HL-60/S4 treated with phorbol 12-myristate 13-acetate at 8.2 ng/mL for 4 days and 3 days (cell line): ENCODE data around the gene ERLEC1.
"Not testable (repeated sequence)": the region's sequence is repeated elsewhere in the genome, so short reads cannot be mapped to it uniquely, and the experiment has no call there.

Source experiments
- in situ Hi-C: fragments of 300-500 bp; cut with MboI; formaldehyde crosslinking; loops from 2 replicates; pipeline ENCODE4 v1.15.0; 2022; ENCODE audit warnings: low sequenced_read_pairs

The ERLEC1 gene, protein sequence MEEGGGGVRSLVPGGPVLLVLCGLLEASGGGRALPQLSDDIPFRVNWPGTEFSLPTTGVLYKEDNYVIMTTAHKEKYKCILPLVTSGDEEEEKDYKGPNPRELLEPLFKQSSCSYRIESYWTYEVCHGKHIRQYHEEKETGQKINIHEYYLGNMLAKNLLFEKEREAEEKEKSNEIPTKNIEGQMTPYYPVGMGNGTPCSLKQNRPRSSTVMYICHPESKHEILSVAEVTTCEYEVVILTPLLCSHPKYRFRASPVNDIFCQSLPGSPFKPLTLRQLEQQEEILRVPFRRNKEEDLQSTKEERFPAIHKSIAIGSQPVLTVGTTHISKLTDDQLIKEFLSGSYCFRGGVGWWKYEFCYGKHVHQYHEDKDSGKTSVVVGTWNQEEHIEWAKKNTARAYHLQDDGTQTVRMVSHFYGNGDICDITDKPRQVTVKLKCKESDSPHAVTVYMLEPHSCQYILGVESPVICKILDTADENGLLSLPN

DNA sequence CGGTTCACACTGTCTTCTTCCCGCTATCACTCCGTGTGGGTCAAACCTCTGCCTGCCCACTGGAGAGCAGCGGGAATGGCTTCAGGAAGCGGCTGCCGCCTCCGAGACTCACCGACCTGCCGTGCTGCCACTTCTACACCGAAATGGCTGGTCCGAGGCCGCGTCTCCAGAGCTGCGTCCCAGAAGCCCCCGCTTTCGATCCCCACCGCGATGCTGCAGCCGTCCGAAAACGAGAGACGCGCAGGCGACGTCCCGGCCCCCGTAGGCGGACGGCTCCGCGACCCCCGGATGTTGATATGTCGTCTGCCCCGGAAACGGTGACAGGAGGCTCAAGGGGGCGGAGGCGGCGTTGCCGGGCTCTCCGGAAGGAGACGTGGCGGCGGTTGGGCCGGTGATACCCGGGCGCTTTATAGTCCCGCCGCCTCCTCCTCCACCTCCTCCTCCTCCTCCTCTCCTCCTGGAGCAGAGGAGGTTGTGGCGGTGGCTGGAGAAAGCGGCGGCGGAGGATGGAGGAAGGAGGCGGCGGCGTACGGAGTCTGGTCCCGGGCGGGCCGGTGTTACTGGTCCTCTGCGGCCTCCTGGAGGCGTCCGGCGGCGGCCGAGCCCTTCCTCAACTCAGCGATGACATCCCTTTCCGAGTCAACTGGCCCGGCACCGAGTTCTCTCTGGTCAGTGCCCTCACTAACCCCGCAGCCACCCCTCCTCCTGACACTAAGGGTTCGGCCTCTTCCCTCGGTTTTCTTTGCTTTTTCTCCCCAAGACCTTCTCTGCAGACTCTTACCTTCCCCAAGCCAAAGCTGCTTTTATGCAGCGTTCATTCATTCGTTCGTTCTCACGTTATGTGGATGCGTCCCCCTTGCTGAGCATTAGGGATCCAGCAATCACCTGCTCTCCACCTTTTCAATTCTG is at the start of gene ERLEC1, which contains the start of gene ASB3:
ERLEC1 (plus strand) TSS at position 340 of the 909 bp plus-strand sequence; CDS start at position 507, 167 bp downstream.
ASB3 (minus strand) TSS at position 249 of the 909 bp plus-strand sequence. CDS start 21,381 bp downstream, outside the sequence.
- in situ Hi-C loops, result no loop called here

DNA sequence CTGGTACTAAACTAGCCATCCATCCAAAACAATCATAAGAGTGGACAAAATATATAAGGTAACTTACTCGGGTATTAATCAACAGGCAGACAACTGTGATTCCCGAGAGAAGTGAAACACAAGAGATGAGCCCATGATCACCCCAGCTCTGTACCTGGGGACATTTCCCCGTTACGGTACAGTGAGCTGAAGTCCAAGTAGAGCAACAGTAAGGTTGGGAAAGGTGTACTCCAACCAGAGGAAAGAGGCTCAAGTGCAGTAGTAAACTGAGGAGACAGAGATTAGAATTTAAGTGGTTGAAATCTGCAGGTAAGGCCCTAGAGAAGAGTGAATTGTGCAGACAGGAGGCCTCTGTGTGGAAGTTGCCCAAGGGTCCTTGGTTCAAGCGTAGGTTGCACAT is 49.8 kb upstream of the ERLEC1 start:
- in situ Hi-C loops, result no loop called here

DNA sequence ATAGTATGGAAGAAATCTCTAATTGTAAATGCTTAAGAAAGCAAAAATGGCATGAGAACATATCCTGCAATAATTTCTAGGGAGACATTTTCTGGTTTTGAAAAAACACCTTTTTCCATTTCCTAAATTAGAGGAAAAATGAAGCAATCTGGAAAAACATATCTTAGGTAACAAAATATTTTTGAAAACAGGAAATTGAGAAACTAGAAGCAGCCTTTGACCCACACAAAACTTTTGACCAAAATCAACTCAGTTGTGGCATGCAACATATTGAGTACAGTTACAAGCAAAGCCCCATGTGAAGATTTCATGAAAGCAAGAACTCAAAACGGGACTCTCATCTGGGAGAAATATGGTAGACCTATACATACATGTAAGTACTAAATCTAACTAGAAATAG is 47.8 kb upstream of the ERLEC1 start:
- in situ Hi-C loops, result no loop called here

DNA sequence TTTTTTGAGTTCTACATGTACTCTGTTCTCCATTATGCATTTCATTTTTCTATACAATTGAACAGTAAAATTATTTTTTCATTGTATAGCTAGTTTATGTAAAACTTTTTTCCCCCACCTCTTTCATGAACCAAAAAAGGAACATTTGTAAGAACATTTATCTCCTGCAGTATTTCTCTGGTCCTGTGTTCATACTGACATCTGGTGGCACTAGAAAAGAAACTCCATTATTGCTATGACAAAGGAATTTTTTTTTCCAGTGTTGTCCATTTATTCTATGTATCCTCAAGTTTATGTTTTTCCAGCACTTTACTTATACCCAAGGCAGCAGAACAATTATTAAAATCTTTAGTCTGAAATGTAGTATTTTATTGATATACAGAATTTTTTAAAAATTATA is 46.7 kb upstream of the ERLEC1 start:
- in situ Hi-C loops, result no loop called here

DNA sequence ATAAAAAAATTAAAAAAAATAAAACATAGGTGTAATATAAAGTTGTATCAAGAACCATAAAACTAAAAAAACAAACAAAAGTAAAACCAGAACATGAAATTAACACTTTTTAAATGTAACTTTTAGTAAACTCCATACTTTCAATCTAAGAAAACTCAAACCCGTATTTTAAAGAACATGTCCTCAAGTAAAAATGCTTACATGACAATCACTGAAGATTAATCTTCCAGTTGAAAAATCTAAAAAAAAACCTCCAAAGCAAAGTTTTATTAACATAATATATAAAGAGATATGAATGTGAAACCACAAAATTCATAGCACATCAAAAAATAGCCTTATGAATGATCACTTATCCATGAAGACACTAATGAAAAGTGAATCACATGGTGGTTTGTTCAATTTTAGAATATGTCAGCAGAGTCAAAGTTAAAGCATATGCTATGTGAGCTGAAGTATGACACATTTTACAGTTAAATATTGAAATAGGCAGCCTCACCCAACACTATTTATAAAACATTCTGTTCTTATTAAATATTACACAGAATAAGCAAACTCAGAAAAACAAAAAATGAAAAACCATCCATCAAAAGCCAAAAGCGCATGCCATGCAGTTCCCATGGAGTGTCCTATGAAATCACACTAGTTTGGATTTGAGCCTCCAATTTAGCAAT is 42.3 kb upstream of the ERLEC1 start:
- in situ Hi-C loops, result no loop called here

DNA sequence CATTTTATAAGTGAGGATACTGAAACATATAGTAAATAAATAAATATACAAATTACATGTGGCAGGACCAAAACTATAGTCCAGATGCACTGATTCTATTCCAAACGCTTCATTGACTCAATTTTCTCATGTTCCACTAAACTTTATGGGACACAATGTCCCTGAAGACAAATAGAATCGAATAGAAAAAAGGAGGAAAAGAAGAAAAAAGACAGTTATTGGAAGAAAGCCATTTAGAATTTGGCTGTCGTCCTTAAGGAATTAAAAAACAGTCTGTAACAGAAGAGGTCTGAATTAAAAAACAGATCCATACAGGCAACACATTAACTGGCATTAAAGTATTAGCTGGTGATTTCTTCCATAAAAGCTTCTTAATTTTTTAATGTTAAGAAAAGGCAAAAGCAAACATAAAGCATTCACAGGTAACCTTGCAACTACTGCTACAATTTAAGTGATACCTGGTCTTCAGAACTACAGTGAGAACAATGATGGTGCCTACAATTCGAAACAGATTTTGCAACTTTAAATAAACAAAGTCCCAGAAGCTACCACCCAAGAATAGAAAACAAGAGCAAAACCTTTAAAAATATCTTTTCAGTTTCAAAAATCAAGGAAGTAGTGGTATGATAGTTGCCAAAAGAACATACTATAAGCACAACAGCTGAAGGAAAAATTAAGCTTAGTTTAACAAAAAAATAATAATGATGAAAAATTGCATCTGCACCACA is 36.6 kb upstream of the ERLEC1 start:
- in situ Hi-C loops, result no loop called here

DNA sequence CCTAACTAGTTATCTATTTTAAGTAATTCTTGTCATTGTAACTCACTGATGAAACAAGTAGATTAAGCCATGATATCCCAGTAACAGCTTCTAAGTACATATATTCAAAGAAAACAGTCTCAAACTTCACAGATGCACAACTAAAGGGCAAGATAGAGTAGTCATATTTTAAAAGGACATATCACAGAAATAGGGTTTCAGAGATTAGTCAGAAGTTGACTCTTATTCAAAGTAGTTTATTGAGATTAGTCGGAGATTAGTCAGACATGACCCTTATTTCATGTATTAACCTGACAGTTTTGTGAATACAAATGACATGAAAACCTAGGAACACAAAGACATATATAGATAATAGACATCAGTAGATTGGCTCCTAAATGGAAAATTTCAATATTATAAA is 35.1 kb upstream of the ERLEC1 start:
- in situ Hi-C loops, result no loop called here

DNA sequence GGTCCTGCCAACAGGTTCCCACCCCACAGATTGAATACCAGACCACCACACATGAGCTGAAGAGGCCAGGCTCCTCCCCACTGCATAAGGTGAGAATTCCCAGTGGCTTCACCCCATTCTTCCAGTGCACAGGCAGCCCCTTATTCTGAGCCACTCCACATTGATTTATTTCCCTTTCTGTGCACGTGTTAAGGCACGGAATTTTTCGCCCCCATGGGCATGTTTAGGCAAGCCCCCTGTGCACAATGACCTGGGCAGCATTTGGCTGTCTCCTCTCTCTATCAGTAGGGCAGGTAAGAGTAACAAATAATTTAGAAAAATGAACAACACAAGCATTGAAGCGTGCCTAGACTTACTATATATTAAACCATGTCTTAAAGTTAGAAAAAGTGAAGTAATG is 34.5 kb upstream of the ERLEC1 start:
- in situ Hi-C loops, result no loop called here

DNA sequence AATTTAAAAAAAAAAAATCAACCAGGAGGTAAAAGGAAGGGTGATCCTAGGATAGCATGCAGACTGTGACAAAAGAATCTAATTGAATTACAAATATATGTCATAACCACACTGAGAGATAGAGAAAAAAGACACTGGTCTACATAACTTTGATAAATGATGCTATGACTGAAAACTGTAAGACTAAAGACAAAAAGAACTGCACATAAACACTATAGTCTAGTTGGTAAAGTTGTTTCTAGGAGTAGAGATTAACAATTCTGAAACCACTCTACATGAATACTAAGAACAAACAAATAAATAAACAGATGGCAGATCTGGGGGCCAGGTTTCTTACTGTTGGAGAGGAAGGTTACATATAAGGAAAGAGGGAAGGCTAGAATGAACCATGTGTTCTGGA is 33.8 kb upstream of the ERLEC1 start:
- in situ Hi-C loops, result no loop called here

DNA sequence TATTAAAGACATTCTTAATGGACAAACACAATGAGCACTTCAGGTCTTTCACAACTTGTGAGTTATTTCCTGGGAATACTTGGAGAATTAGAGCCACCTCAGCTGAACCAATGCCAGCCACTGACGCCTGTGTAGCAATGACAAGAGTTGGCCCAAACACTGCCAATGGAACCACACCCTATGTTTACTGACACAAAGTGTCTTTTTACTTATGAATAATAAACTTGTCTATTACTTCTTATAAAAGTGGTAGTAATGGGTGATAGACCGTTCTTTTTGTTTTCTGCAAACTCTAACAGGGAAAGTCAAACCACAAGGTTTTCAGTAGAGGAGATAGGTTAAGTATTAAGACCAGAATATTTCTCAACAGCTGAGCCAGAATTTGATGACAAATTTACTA is 31.7 kb upstream of the ERLEC1 start:
- in situ Hi-C loops, result no loop called here

DNA sequence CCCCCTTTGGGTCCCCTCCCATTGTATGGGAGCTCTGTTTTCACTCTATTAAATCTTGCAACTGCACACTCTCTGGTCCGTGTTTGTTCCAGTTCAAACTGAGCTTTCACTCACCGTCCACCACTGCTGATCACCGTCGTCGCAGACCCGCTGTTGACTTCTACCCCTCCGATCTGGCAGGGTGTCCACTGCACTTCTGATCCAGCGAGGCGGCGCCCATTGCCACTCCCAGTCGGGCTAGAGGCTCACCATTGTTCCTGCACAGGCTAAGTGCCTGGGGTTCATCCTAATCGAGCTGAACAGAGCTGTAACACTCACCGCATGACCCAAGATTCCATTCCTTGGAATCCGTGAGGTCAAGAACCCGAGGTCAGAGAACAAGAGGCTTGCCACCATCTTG is 30.2 kb upstream of the ERLEC1 start:
- in situ Hi-C loops, result no loop called here

DNA sequence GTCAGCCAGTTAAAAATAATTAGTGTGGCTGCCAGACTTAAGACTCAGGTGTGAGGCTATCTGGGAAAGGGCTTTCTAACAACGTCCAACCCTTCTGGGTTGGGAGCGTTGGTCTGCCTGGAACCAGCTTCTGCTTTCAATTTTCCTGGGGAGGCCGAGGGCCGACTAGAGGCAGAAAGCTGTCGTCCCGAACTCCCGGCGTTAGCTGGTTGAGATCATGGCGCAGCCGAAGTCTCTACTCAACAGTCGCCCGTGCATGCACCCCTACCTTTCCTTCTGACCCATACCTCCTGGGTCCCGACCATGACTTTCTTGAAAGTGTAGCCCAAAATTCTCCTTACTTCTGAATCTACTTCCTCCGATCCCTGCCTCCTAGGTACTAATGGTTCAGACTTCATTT is 29.6 kb upstream of the ERLEC1 start:
- in situ Hi-C loops, result not testable (repeated sequence)

DNA sequence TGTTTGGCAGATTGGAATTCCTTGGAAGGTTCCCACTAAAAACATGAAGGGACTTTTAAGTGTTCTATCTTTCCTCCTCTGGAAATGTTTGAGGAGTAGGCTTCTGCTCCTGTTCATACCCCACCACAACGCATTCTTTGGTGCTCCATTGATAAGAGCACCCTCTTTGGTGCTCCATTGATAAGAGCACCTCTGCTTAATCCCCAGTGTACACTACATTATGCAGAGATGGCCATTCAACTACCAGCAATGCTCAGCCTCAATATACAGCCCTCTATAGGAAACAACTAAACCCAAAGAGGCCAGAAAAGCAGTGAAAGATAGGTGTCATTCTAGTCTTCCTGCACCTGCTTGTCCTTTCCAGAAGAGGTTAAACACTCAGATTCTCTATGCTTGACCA is 21.1 kb upstream of the ERLEC1 start:
- in situ Hi-C loops, result no loop called here

DNA sequence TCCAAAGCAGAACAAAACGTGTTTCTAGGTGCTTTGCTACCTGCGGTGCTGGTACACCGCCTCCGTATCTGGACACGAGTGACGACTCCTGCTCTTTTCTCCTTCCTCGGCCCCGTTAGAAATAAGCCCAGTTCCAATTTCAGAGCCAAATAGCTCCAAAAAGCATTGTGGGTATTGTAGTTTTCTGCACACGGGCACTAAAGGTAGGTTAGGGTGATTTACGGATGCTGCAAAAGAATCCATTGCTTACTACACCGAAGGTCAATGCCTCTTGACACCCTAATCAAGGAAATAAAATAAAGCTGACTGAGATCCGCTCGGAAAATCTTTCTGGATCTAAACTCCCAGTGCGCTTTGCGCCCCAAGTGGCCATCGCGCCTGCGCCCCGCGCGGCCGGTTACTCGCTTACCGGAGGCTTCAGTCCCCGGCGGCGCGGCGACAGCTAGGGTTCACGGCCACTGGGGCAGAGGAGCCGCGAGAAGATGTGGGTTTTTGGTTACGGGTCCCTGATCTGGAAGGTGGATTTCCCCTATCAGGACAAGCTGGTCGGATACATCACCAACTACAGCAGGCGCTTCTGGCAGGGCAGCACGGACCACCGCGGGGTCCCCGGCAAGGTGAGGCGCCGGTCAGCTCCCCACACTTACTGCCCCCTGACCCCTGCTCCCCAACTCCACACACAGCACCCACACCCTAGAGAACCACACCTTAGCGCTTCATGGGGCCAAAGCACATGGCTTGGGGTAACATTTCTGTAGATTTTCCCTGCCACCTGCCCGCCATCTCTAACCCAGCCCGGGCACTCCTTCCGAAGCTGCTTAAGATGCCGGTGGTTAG is 19.2 kb upstream of the ERLEC1 start, which contains the start of gene CHAC2:
CHAC2 (plus strand) TSS at position 400 of the 837 bp plus-strand sequence; CDS start at position 483, 83 bp downstream.
- in situ Hi-C loops, result no loop called here

DNA sequence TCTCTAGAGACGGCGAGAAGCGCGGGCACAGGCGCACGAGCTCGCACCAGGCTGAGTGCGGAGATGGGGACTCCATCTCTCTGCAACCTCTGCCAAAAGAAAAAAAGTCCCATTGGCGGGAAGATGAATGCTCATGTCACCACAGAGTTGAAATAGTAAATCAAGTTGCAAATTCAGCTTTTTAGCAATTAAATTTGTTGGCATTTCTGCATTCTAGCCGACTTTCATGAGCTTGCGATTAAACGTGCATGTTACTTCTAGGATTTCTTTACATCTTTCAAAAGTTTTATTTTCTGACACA is 18.7 kb upstream of the ERLEC1 start:
- in situ Hi-C loops, result no loop called here

DNA sequence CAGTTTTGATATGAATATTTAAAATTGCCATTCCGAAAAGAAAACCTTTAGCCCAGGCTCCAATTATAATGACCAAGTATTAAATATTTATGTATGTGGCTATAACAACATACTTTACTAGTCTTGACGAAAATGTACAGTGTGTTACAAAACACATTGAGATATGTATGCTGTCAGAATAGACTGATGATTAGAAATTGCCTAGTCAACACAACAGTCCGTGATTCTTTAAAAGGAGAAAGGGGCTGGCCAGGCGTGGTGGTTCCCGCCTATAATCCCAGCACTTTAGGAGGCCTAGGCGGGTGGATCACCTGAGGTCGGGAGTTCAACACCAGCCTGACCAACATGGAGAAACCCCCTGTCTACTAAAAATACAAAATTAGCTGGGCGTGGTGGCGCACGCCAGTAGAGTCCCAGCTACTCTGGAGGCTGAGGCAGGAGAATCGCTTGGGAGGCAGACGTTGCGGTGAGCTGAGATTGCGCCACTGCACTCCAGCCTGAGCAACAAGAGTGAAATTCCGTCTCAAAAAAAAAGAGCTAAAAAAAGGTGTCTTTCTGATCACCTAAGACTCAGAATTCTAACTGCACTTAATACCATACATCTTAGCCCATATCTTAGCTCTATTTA is 17.4 kb upstream of the ERLEC1 start:
- in situ Hi-C loops, result no loop called here

DNA sequence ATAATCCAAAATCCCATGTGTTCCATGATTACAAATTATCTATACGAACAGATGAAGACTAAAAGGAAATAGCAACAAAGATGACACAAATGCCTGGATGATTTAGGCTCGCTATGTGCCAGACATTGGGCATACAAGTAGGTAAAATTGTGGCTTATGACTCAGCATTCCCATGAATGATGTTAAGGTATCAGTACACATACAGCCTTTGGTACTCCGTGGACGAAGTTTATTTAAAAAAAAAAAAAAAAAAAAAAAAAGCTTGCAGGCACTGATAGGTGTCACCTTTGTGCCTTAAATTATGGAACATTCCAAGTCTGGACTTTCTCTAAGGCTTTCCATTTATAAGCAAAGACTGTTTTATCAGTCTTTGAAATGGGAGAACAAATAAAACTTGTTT is 16.6 kb upstream of the ERLEC1 start:
- in situ Hi-C loops, result no loop called here

DNA sequence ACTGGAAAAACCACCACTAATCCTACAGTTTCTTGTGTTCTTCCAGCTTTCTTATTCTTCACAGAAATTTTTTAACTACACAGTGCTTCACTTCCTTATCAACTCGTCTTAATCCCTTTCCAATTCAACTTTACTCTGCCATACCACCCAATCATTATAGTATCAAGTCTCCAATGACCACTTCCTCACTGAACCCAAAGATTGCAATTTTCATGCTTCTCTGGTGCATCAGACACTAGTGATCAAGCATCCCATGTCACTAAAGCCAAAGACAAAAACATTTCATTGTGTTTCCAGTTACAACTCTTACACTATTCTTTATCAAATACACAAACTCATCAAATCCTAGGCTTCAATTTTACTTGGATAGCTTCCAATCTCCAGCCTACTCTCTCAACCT is 9.7 kb upstream of the ERLEC1 start:
- in situ Hi-C loops, result no loop called here

DNA sequence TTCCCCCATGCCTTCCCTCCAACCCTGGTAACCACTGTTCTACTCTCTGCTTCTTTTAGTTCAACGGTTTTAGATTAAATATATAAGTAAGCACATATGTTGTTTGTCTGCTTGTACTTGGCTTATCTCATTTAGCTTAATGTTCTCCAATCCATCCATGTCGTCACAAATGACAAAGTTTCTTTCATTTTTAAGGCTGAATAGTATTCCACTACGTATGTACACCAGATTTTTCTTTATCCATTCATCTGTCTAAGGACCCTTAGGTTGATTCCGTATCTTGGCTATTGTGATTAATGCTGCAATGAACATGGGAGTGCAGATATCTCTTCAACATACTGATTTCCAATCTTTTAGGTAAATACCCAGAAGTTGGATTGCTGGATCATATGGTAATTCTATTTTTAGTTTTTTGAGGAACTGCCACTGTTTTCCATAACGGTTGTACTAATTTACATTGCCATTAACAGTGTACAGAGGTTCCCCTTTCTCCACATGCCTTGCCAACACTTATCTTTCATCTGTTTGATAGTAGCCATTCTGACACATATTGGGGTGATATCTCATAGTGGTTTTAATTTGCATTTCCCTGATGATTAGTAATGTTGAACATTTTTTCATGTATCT is 8.2 kb upstream of the ERLEC1 start:
- in situ Hi-C loops, result no loop called here
